Endothelial cell of umbilical vein (primary cell): ENCODE data around the gene CHD6. TPM values are rescaled to one million over a fixed set of nuclear protein-coding genes. Genes with fewer than 3 reads are reported as not detected.

ENCODE experiments used
- BruUV-seq: library from RNA; stranded (reverse); fragments of 400-500 nt; replicated peaks from 2 replicates; lab custom pipeline; 2021; lab: Mats Ljungman, UMichigan
- CTCF ChIA-PET: fragments of 300-600, 350-600 bp; sonication (Branson Sonifier 250); formaldehyde crosslinking; loops from one replicate; lab custom pipeline; 2021; ENCODE audit warnings: antibody characterized with exemption, inconsistent platforms; lab: Charles Lee
- POLR2A ChIA-PET: fragments of 300-600, 350-600 bp; sonication (Branson Sonifier 250); formaldehyde crosslinking; loops from one replicate; lab custom pipeline; 2021; ENCODE audit warnings: antibody characterized with exemption, inconsistent platforms; lab: Charles Lee
- DNase-seq: peaks from one replicate; pipeline ENCODE4 v3.0.0-alpha.2; 2011; ENCODE audit warnings: low read depth, low spot score
- FAIRE-seq: peaks from 2 replicates; lab custom pipeline; 2011; peaks lifted over from hg19 to GRCh38; lab: Jason Lieb, UNC
- H2AFZ ChIP-seq: 2 replicates; pipeline ENCODE4 v1.6.0; 2012; ENCODE audit warnings: low read depth, low read length, control low read depth, inconsistent platforms
- H3K27ac ChIP-seq: 2 replicates; pipeline ENCODE4 v1.5.1; 2011; ENCODE audit warnings: low read depth, mild to moderate bottlenecking, control low read depth, low read length, moderate library complexity; ENCODE audit not compliant: insufficient read depth
- H3K27me3 ChIP-seq, 2 experiments: 2 replicates each; pipeline versions ENCODE4 v1.6.0 to v1.6.1; 2011; ENCODE audit warnings: low read length in 2 of 2, mixed read lengths in 1 of 2; ENCODE audit not compliant: control insufficient read depth in 2 of 2, insufficient read depth in 2 of 2
- H3K36me3 ChIP-seq, 2 experiments: 2 replicates in 1 of 2; 3 replicates in 1 of 2; pipeline ENCODE4 v1.5.1; 2011; ENCODE audit warnings: low read length in 2 of 2, mild to moderate bottlenecking in 1 of 2, moderate library complexity in 1 of 2; ENCODE audit not compliant: control insufficient read depth in 2 of 2, insufficient read depth in 2 of 2; ENCODE audit errors: extremely low read depth in 1 of 2
- H3K4me1 ChIP-seq: 3 replicates; pipeline ENCODE4 v1.5.1; 2011; ENCODE audit warnings: mild to moderate bottlenecking, low read length; ENCODE audit not compliant: control insufficient read depth, insufficient read depth; ENCODE audit errors: extremely low read depth
- H3K4me2 ChIP-seq: 2 replicates; pipeline ENCODE4 v1.6.1; 2011; ENCODE audit warnings: low read length, control low read depth, mixed read lengths; ENCODE audit not compliant: insufficient read depth
- H3K4me3 ChIP-seq, 3 experiments: fragments of 200-600 bp in 1 of 3; sonication (generic), shearing (Covaris generic) in 1 of 3; replicated peaks in 1 of 3; 2 replicates each; pipeline ENCODE4 v1.5.1; 2011 to 2016; ENCODE audit warnings: control low read depth in 3 of 3, low read length in 3 of 3, mild to moderate bottlenecking in 2 of 3, inconsistent platforms in 1 of 3, low read depth in 1 of 3, moderate library complexity in 1 of 3; ENCODE audit not compliant: insufficient read depth in 1 of 3
- H3K79me2 ChIP-seq: 2 replicates; pipeline ENCODE4 v1.6.0; 2012; ENCODE audit warnings: low read length, inconsistent platforms; ENCODE audit not compliant: control insufficient read depth, insufficient read depth
- H3K9ac ChIP-seq: replicated peaks from 2 replicates; pipeline ENCODE3; 2011; ENCODE audit warnings: low read length, control low read depth; ENCODE audit not compliant: insufficient read depth; ENCODE audit errors: extremely low read depth
- H3K9me1 ChIP-seq: replicated peaks from 3 replicates; pipeline ENCODE4 v1.6.0; 2011; ENCODE audit warnings: mild to moderate bottlenecking, low read length; ENCODE audit not compliant: control insufficient read depth, insufficient read depth; ENCODE audit errors: extremely low read depth
- H3K9me3 ChIP-seq: replicated peaks from 2 replicates; pipeline ENCODE4 v1.5.1; 2012; ENCODE audit warnings: low read length, inconsistent platforms; ENCODE audit not compliant: control insufficient read depth, insufficient read depth
- H4K20me1 ChIP-seq: replicated peaks from 2 replicates; pipeline ENCODE3; 2011; ENCODE audit warnings: mild to moderate bottlenecking, low read length; ENCODE audit not compliant: control insufficient read depth, insufficient read depth; ENCODE audit errors: extremely low read depth
- EZH2 ChIP-seq: IDR thresholded peaks from 2 replicates; pipeline ENCODE4 v1.6.1; 2012; ENCODE audit warnings: borderline replicate concordance, low read depth, mild to moderate bottlenecking, moderate library complexity, low read length, inconsistent platforms; ENCODE audit not compliant: severe bottlenecking
- FOS ChIP-seq: IDR thresholded peaks from 2 replicates; pipeline ENCODE4 v1.6.1; 2011; ENCODE audit warnings: mild to moderate bottlenecking, low read length, moderate library complexity, borderline replicate concordance; ENCODE audit not compliant: insufficient read depth
- GATA2 ChIP-seq: IDR thresholded peaks from 2 replicates; pipeline ENCODE4 v1.7.0; 2011; ENCODE audit warnings: low read depth, mild to moderate bottlenecking, moderate library complexity, mixed read lengths, low read length; ENCODE audit not compliant: insufficient read length, insufficient read depth
- JUN ChIP-seq: IDR thresholded peaks from 2 replicates; pipeline ENCODE4 v1.6.1; 2011; ENCODE audit warnings: borderline replicate concordance, low read depth; ENCODE audit not compliant: insufficient read length, insufficient read depth
- MYC ChIP-seq: IDR thresholded peaks from one replicate; pipeline ENCODE4 v1.6.1; 2011; ENCODE audit warnings: mild to moderate bottlenecking, low read depth, low read length
- POLR2A ChIP-seq: IDR thresholded peaks from 2 replicates; pipeline ENCODE4 v1.6.1; 2012; ENCODE audit warnings: low read depth, mild to moderate bottlenecking, control low read depth, low read length
- POLR2AphosphoS5 ChIP-seq: IDR thresholded peaks from 2 replicates; pipeline ENCODE4 v1.6.1; 2012; ENCODE audit warnings: low read depth, mild to moderate bottlenecking, control low read depth, low read length, moderate library complexity; ENCODE audit not compliant: insufficient read depth
- dilution Hi-C: fragments of 300-500 bp; cut with MboI; formaldehyde crosslinking; loops from one replicate; pipeline ENCODE4 v1.15.0; 2019; ENCODE audit warnings: low sequenced_read_pairs; ENCODE audit not compliant: extremely low pct_ligation_motif_present
- intact Hi-C: fragments of 100-400 bp; cut with micrococcal nuclease; formaldehyde crosslinking; loops from one replicate; pipeline ENCODE4 v1.10.0; 2022
- polyA plus RNA-seq, 4 experiments: library from polyadenylated mRNA; depleted of rRNA in 3 of 4; stranded (reverse) in 3 of 4; unstranded in 1 of 4; fragments of >200 nt; gene quantifications; 2 replicates each; pipeline versions ENCODE4 v1.2.1 to v1.2.3, GENCODE V29; 2011 to 2012; ENCODE audit warnings: missing spikeins in 1 of 4
- total RNA-seq: library from RNA; stranded (reverse); gene quantifications from 2 replicates; pipeline ENCODE4 v1.2.3, GENCODE V29; 2021
- TF ChIP-seq, protein P1 (sequence below), 2 donors: IDR thresholded peaks; 1 replicate in 1 of 2; 2 replicates in 1 of 2; pipeline ENCODE4 v1.5.1; 2011; ENCODE audit warnings: low read length in 2 of 2, mild to moderate bottlenecking in 2 of 2, moderate library complexity in 2 of 2, control low read depth in 1 of 2, inconsistent platforms in 1 of 2, low read depth in 1 of 2; ENCODE audit not compliant: insufficient read depth in 1 of 2; ENCODE audit errors: extremely low read depth in 1 of 2
- TF ChIP-seq, protein P2 (sequence below): IDR thresholded peaks from 2 replicates; pipeline ENCODE4 v1.6.1; 2011; ENCODE audit not compliant: insufficient read depth, insufficient read length

Gene CHD6
- total and polyA plus RNA-seq, 2 donors (not counting 3 experiments of a cell fraction or from before 2014, with no cell fraction given): 7.2 to 33.7 TPM

DNA sequence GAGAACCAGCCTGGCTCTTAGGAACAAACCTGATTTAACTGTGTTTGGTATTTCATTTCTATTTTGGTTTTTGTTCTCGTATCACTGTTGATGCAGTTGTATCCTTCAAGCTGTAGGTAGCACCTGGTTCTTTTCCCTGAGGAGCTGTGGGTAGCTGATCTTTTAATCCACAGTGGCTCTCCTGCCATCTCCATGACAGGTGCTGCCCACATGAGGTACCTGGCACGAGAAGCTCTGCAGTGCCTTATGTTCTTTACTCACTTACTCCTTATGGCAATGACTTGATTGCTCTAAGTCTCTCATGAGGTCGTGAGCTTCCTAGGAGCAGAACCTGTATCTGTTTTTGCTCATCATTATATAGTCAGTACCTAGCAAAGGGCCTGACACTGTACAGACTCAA, 177.3 kb downstream of the CHD6 start:
- H4K20me1 ChIP-seq: no peaks in the 10 kb centered on the region
- CTCF ChIA-PET: interaction anchor here (0.8 to 1.2 kb wide), 2 partner anchors 14 to 268 kb away, joined by 3 to 4 read pairs; no protein-coding TSS in a partner anchor

More for the DNA sequence above, 177.3 kb downstream of the CHD6 start:
- intact Hi-C loops (no loop called here), dilution Hi-C loops (no loop called here)
- no peaks in the 10 kb centered on the region for H3K4me1 ChIP-seq
- DNase-seq (no peak), FAIRE-seq (no peak)
- TF ChIP-seq GATA2: no peak
- no peak for TF ChIP-seq JUN
- no peak for TF ChIP-seq FOS
- no peak for TF ChIP-seq POLR2A
- TF ChIP-seq MYC: no peak
- no peak for TF ChIP-seq EZH2
- TF ChIP-seq, protein P1, sequence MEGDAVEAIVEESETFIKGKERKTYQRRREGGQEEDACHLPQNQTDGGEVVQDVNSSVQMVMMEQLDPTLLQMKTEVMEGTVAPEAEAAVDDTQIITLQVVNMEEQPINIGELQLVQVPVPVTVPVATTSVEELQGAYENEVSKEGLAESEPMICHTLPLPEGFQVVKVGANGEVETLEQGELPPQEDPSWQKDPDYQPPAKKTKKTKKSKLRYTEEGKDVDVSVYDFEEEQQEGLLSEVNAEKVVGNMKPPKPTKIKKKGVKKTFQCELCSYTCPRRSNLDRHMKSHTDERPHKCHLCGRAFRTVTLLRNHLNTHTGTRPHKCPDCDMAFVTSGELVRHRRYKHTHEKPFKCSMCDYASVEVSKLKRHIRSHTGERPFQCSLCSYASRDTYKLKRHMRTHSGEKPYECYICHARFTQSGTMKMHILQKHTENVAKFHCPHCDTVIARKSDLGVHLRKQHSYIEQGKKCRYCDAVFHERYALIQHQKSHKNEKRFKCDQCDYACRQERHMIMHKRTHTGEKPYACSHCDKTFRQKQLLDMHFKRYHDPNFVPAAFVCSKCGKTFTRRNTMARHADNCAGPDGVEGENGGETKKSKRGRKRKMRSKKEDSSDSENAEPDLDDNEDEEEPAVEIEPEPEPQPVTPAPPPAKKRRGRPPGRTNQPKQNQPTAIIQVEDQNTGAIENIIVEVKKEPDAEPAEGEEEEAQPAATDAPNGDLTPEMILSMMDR (IDR thresholded peaks at IDR 0.05; ENCODE audit: extremely low read depth in 1 of 2, insufficient read depth in 1 of 2, low read depth in 1 of 2, low read length in 2 of 2): no peak
- TF ChIP-seq, protein P2, sequence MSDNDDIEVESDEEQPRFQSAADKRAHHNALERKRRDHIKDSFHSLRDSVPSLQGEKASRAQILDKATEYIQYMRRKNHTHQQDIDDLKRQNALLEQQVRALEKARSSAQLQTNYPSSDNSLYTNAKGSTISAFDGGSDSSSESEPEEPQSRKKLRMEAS: no peak
- no peak for TF ChIP-seq POLR2AphosphoS5
- no peak overlapping the region for H3K9ac ChIP-seq
- H3K4me3 ChIP-seq: no peak overlapping the region
- no peak overlapping the region for H2AFZ ChIP-seq
- POLR2A ChIA-PET: no interaction called here
- H3K27ac ChIP-seq: no peak overlapping the region
- BruUV-seq: no TSS peak
- no peaks in the 10 kb centered on the region for H3K9me1 ChIP-seq
- H3K9me3 ChIP-seq: no peaks in the 10 kb centered on the region
- H3K36me3 ChIP-seq: peaks cover 3 to 19% of the 10 kb centered on the region in 2 experiments
- no peak overlapping the region for H3K4me2 ChIP-seq
- no peaks in the 10 kb centered on the region for H3K79me2 ChIP-seq
- H3K27me3 ChIP-seq: no peaks in the 10 kb centered on the region
